ENCODE results near the gene PRSS48. TPM values are rescaled to one million over a fixed set of nuclear protein-coding genes. Genes with fewer than 3 reads are reported as not detected.

PRSS48 gene
- total and polyA plus RNA-seq, 2 of the 4 experiments (the other 2 are of a cell fraction): not detected

GRCh38 chr4:151322570-151322969 is 45.6 kb downstream of the PRSS48 start:
- H3K36me3 ChIP-seq (ENCODE audit: control insufficient read depth, insufficient read depth, low read length): no peaks in the 10 kb centered on the region
- ATAC-seq (ENCODE audit: low read depth): no peak
- no peak overlapping the region for H2BK5ac ChIP-seq (ENCODE audit: low read depth, low read length, poor library complexity, severe bottlenecking)
- H3K27me3 ChIP-seq (ENCODE audit: control insufficient read depth, insufficient read depth, low read length): no peaks in the 10 kb centered on the region; the same call in 1 of the 2 replicates
- no peak overlapping the region for H3K27ac ChIP-seq (ENCODE audit: insufficient read depth, low read length)
- H3K79me1 ChIP-seq (ENCODE audit: low read depth in 1 of 2, low read length in 2 of 2): 0 out of 4 replicates have a peak, but pooled peaks cover 0 to 3% of the 10 kb centered on the region in 2 experiments
- H2BK120ac ChIP-seq (ENCODE audit: low read depth, low read length): no peak overlapping the region
- H2AFZ ChIP-seq (replicated peaks; ENCODE audit: low read length, poor library complexity): no peak overlapping the region
- no peak overlapping the region for H2BK15ac ChIP-seq (ENCODE audit: low read depth, low read length)
- no peaks in the 10 kb centered on the region for H3K9me1 ChIP-seq (ENCODE audit: insufficient read depth, low read length)
- POLR2A ChIA-PET (ENCODE audit: unreplicated experiment): no interaction called here
- no peak overlapping the region for H2BK20ac ChIP-seq (ENCODE audit: low read depth, low read length)
- in situ Hi-C loops (cut with MboI; ENCODE audit: low sequenced_read_pairs) (no loop called here), dilution Hi-C loops (cut with HindIII; ENCODE audit: low sequenced_read_pairs, unreplicated experiment) (no loop called here), intact Hi-C loops (cut with micrococcal nuclease) (loop anchor here (10.0 kb wide), 1 partner anchor 148 kb away; no protein-coding TSS in a partner anchor)
- CTCF ChIA-PET: no interaction called here
- H3K18ac ChIP-seq (ENCODE audit: low read depth, low read length): no peak overlapping the region
- no peak overlapping the region for H4K91ac ChIP-seq (ENCODE audit: insufficient read depth, low read depth, low read length)
- no peaks in the 10 kb centered on the region for H3K4me1 ChIP-seq (ENCODE audit: control insufficient read depth, insufficient read depth, low read length)
- H3K4me3 ChIP-seq (ENCODE audit: insufficient read depth, low read depth, low read length): no peak overlapping the region
- no peak overlapping the region for H3K4me2 ChIP-seq (ENCODE audit: low read depth, low read length)
- H3K9ac ChIP-seq (ENCODE audit: low read depth, low read length): no peak overlapping the region
- H4K20me1 ChIP-seq (ENCODE audit: insufficient read depth, low read length): no peaks in the 10 kb centered on the region
- H3K4ac ChIP-seq (ENCODE audit: low read depth, low read length): no peak overlapping the region
- no peak for TF ChIP-seq MXI1 (IDR thresholded peaks at IDR 0.05; ENCODE audit: borderline replicate concordance, low read depth, low read length)
- no peak for TF ChIP-seq MAZ (IDR thresholded peaks at IDR 0.05; ENCODE audit: borderline replicate concordance, low read depth, low read length)
- no peak for TF ChIP-seq MAFK (IDR thresholded peaks at IDR 0.05; ENCODE audit: low read depth, low read length)
- TF ChIP-seq SMC3 (IDR thresholded peaks at IDR 0.05; ENCODE audit: low read depth, low read length): no peak
- no peak for TF ChIP-seq CEBPB (IDR thresholded peaks at IDR 0.05; ENCODE audit: low read depth, low read length)
- TF ChIP-seq RFX5 (IDR thresholded peaks at IDR 0.05; ENCODE audit: low read depth, low read length): no peak
- TF ChIP-seq CHD1 (IDR thresholded peaks at IDR 0.05; ENCODE audit: low read depth, low read length): no peak
- TF ChIP-seq FOS (IDR thresholded peaks at IDR 0.05; ENCODE audit: low read depth, low read length): no peak
- TF ChIP-seq BHLHE40 (IDR thresholded peaks at IDR 0.05; ENCODE audit: low read depth, low read length): no peak
- DNase-seq: no peak
- no peak overlapping the region for H2AK5ac ChIP-seq (ENCODE audit: low read depth, low read length)
- H3K56ac ChIP-seq (ENCODE audit: extremely low read depth, insufficient read depth, low read length): no peak overlapping the region
- BruUV-seq (replicated peaks): no TSS peak
- no peak overlapping the region for H4K8ac ChIP-seq (ENCODE audit: low read depth in 2 of 2, low read length in 2 of 2)
- H4K5ac ChIP-seq (ENCODE audit: low read depth, low read length): no peak overlapping the region
- H3K23ac ChIP-seq (ENCODE audit: low read depth, low read length): no peak overlapping the region
- H2AK9ac ChIP-seq (replicated peaks; ENCODE audit: low read depth, low read length, poor library complexity): no peak overlapping the region
- H3K9me3 ChIP-seq (ENCODE audit: control insufficient read depth, insufficient read depth, low read length): no peaks in the 10 kb centered on the region
- H3K14ac ChIP-seq (replicated peaks; ENCODE audit: low read depth, low read length): no peak overlapping the region

All from IMR-90 (cell line).